H54 (cell line): ENCODE results near the gene CCDC102A.
A peak's percentile ranks its signal among the peaks of the same experiment; 100 is the strongest.
"Not testable (repeated sequence)": the region's sequence is repeated elsewhere in the genome, so short reads cannot be mapped to it uniquely, and the experiment has no call there.

Experiments used
- DNase-seq: peaks from one replicate; pipeline ENCODE4 v3.0.0; 2011; ENCODE audit warnings: low spot score, mixed read lengths; ENCODE audit not compliant: insufficient read length
- FAIRE-seq: peaks from 3 replicates; lab custom pipeline; 2011; peaks lifted over from hg19 to GRCh38; lab: Jason Lieb, UNC
- POLR2A ChIP-seq: IDR thresholded peaks from 2 replicates; pipeline ENCODE4 v1.6.1; 2011; ENCODE audit warnings: low read depth, mild to moderate bottlenecking, low read length

CCDC102A gene

DNA sequence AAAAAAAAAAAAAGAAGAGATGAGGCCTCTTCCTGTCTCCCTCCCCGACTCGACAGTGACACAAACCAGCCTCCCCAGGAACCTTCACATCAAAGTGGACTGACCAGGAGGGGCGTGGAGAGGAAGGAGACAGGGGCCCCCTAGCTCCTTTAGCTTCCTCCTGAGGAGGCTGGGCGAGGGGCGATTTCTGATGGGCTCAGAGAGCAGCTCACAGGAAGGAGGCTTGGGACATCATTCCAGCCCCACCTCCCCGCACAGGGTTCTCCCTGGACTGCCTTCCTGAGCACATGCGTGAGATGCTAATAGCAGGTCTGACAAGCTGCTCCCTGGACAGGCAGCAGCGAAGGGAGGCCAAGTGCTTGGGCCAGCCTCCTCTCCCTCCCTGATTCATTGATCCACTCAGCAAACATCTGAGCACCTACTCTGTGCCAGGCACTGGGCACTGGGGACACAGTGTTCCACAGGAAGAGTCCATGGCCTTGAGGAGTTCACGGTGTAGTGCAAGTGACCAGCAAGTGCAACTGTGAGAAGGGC lies 35.7 kb downstream of the CCDC102A start:
- FAIRE-seq = no peak
- DNase-seq = no peak
- no peak for TF ChIP-seq POLR2A

DNA sequence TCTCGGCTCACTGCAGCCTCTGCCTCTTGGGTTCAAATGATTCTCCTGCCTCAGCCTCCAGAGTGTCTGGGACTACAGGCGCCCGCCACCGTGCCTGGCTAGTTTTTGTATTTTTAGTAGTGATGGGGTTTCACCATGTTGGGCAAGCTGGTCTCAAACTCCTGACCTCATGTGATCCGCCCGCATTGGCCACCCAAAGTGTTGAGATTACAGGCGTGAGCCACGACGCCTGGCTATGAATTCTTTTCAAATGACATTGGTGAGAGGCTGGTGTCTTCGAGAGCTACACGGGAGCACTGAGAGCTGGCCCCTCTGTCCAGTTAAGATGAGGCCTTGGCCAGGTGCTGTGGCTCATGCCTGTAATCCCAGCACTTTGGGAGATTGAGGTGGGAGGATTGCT lies 36.4 kb downstream of the CCDC102A start:
- not testable (repeated sequence) for DNase-seq, FAIRE-seq

DNA sequence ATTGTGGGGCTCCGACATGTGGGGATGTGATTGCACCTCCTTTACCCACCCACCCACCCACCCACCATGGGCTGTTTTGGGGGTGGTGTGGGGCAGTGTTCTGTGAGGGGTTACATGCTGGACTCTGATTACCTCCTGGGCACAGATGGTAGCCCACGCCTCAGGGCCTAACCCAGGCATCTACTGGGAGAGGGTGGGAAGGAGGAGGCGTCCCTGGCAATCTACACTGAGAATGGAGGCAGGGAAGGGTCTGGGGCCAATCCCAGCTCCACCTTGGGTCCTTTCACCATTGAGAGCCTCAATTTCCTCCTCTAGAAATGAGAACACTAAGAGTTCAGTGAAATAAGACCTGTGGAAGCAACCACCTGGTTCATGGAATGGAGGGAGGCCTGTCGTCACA lies 38.3 kb downstream of the CCDC102A start:
- no peak for TF ChIP-seq POLR2A
- DNase-seq = no peak
- no peak for FAIRE-seq

DNA sequence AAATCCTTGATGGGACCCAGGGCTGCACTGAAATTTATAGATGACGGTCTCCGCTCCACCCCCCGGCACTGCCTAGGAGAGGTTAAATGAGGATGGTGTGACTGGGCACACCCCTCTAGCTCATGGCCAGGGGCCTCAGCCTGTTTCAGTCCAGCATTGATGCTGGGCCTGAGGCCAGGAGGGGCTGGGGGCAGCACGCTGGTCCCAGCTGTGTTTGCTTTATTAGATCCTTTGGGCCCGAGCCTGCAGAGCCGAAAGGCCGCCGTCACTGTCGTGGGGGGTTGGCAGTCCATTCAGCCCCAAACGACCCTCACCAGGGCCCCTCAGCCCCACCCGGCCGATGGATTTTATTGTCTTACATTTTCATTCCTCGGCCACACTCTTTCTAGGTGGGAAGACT lies 39.2 kb downstream of the CCDC102A start:
- TF ChIP-seq POLR2A = no peak
- FAIRE-seq (no peak), DNase-seq (no peak)

DNA sequence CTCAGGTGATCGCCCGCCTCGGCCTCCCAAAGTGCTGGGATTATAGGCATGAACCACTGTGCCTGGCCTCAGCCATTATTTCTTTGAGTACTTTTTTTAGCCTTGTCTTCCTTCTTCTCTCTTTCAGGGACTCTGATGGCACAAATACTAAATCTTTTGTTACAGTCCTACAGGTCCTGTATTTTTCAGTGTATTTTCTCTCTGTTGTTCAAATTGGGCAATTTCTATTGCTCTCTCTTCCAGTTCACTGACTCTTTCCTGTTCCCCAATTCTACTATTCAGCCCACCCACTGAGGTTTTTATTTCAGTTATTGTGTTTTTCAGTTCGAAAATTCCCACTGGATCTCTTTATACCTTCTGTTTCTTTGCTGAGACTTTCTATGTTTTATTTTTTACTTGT lies 42.6 kb downstream of the CCDC102A start:
- DNase-seq = no peak
- FAIRE-seq = no peak
- no peak for TF ChIP-seq POLR2A

DNA sequence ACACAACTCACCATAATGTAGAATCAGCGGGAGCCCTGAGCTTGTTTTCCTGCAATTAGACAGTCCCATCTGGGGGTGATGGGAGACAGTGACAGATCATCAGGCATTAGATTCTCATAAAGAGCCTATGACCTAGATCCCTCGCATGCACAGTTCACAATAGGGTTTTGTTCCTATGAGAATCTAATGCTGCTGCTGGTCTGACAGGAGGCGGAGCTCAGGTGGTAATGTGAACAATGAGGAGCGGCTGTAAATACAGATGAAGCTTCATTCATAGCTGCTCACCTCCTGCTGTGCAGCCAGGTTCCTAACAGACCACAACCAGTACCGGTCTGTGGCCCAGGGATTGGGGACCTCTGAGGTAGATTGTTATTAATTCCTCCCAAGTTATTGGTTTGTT lies 47.1 kb downstream of the CCDC102A start:
- no peak for DNase-seq
- no peak for TF ChIP-seq POLR2A
- FAIRE-seq = no peak

DNA sequence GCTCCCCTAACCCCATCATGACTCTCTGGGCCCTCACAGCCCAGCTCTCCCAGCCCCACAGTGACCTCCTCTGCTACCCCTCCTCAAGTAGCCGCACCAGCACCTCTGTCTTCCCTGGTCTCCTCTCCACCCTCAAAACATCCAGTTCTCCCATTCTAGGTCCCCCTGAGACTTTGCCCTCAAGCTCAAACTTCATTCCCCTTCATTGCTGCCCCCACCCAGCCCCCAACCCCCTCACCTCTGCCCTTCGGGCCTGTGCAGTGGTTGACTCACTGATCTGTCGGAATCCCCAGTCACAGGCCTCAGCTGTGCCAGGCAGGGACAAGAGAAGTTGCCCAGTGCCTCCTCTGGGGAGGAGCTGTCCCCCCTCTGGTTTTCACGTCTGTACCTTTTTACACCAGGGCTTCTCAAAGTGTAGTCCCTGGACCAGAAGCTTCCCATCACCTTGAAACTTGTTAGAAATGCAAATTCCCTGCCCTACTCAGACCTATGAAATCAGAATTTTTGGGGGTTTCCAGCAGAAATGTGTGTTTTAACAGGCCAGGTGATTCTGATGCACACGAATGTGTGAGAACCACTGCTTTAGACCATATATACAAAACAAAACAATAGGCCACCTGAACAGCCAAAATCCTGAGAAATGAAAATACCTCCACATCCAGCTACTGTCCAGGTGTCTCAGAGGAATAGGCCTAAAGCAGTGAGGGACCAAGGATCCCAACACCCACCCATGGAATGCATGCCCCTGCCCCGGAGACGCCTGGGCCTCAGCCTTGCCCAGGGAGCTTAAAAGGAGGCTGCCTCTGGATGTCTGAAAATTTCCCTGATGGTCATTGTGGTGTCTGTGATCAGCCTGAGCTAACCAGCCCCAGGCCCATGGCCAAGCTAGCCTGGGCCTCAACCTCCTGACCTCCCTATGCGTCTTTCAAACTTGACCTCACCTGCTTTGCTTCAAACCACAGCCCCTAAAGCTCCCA lies 49.2 kb downstream of the CCDC102A start:
- DNase-seq = no peak
- FAIRE-seq = no peak
- TF ChIP-seq POLR2A = no peak

DNA sequence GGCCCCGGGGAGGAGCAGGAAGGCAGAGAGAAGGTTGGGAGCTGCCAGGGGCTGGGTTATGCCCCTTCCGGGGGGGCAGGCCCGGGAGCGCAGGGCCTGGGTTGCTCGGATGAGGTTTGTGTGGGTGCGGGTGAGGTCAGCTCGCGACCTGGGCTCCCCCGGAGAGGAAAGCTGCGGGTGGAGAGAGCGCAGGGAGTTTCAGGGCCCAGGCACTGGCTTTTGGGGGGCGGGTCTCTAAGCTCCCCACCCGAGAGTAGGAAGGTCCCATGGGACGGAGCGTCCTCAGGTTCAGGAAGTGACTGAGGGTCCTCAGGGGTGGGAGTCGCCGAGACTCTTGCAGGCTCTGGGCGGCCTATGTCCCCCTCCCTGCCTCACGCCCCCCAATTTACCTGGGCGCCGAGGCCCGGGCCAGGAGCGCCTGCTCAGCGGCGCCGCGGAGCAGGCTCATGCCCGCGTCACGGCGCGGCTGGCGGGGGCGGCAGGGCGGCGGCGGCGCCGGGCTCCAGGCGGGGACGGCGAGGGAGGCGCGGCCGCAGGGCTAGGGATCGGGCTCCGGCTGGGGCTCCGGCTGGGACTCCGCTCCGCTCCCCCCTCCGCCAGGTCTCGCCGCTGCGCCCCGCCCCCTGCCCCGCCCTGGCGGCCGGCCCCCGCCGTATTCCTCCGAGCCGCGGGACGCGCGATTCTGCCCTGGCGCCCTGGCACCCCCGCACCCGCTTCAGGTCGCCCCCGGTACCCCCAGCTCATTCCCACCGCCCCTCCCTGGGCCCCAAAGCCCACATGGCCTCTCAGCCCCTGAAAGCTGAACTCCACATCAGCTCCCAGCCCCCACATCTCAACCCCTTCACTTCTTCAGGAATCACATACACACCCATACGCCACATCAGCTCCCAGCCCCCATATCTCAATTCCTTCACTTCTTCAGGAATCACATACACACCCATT lies 50.2 kb downstream of the CCDC102A start, which contains the start of gene DOK4:
DOK4 (minus strand) TSS at position 578 of the 942 bp plus-strand sequence. CDS start 6,986 bp downstream, outside the sequence.
- DNase-seq = peak; percentile 95
- no peak for FAIRE-seq
- peak; percentile 36; the same call in 1 of the 2 replicates for TF ChIP-seq POLR2A

DNA sequence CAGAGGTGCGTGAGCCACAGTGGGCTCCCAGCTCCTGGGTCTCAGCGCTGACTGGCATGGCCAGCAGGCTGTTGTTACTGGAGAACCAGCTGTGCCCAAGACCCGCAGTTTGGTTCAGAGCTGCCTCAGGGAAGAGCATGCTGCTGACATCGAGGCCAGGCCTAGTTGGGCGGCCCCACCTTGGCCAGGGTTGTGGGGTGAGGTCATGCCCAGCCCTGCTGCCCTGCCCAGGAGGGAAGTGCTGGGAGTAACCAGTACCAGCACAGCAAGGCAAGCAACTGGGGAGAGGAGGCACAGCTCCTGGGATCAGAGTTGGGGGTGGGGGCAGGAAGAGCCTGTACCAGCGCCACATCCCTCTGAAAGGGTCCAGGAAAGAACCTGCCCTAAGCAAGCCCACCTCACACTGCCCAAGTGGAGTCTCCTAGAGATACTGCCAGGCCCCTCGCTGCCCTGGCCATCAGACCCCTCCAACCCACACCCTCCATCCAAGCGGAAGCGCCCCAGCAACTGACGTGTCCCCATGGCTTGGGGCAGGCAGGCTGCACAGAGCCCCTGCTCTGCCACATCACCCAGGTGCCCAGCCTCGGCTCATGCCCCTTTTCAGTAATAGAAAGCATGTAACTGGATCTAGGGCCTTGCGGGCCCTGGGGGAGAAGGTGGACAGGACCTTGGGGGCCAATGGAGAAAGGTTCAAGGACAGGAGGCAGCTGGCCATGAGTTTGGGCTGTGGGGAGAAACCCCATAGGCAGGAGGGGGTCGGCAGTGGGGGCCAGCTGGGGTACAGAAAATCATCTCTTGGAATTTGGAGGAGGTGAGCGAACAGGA lies 51.1 kb downstream of the CCDC102A start:
- no peak for TF ChIP-seq POLR2A
- peak; percentile 33 for DNase-seq
- FAIRE-seq = no peak

DNA sequence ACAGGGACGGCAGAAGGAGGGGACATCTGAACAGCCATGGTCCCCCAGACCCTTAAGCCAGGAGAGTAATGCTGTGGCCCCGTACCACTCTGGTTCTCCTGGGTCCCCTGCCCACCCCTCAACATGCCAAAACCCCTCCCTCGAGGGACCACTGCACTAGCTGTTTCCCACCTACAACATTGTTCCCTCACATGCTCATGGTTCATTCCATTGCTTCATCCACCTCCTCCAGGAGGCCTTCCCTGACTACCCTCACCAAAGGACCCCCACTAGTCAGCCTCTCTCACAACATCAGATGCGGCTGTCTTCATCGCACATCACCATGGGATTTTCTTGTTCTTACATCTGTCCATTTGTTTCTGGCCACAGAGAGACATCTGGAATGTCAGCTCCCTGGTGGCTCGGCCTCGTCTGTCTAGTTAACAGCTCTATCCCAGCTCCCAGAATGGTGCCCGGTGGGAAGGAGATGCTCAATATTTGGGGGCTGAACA lies 51.8 kb downstream of the CCDC102A start:
- DNase-seq = no peak
- no peak for FAIRE-seq
- no peak for TF ChIP-seq POLR2A

DNA sequence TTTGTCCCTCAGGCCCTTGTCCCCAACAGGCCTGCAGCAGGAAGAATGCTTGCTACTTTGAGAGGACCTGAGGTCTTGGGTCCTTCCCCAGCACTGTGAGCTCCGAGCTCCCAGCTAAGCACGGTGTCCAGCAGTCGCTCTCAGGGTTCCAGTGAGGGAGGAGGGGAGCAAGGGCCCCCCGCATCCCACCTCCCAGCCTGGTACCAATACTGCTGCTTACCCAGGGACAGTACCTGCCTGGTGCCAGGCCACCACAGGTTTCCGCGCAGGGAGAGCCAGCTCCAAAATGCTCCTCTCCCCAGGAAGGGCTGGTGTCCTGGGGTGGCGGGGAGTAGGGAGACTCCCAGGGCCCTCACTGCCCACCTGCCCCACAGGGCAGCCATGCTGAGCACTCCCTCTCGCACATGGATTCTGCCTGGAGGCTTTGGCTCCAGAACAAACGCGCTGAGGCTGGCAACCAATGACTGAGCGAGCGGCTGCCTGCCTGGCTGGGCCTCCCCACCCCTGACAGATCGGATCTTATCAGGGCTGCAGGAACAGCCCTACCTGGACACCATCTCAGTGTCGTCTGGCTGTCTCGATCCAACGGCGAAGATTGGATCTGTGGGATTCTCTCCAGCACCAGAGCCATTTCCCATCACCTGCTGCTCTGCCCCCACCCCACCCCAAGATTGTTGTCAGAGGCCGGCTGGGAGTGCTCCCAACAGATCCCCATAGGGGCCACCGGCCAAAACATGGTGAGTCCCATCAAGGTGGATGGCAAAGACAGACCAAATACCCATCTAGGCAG lies 52.5 kb downstream of the CCDC102A start:
- no peak for FAIRE-seq

DNA sequence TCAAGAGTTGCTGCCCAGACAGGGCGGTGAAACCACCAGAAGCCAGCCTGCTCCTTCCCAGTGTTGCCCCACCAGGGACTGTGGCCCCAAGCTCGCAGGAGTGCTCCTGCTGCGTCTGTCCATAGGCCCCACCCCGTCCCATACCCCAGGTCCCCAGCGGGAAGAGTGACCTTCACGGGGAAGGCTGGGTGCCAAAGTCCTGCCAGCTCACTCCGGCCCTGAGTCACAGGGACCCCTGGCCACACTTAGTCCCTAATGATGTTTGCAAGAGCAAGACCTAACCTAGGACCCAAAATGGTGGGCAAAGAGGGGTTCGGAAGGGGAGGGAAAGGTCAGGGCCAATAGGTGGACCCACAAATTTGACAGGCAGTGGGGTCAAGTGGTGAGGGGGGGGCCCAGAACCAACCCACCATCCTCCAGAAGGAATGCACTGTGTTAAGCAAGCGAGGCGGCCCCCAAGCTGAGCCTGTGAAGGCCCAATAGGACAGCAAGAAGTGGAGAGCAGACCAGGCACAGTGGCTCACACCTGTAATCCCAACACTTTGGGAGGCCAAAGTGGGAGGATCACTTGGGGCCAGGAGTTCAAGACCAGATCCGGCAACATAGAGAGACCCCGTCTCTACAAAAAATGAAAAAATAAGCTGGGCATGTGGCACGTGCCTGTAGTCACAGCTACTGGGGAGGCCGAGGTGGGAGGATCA lies 53.4 kb downstream of the CCDC102A start:
- FAIRE-seq = no peak
- no peak for TF ChIP-seq POLR2A
- no peak for DNase-seq

More for the DNA sequence above, 52.5 kb downstream of the CCDC102A start:
- no peak for DNase-seq
- TF ChIP-seq POLR2A = no peak
